Psoas muscle (tissue), 8 donors: ENCODE measurements around the gene GABRR2. TPM values are rescaled to one million over a fixed set of nuclear protein-coding genes. Genes with fewer than 3 reads are reported as not detected.

Experiments used
- ATAC-seq, 4 donors: fragments of 200-7000 bp; cut with Tn5 transposase; one replicate each; pipeline ENCODE4 v1.9.1; 2020; ENCODE audit warnings: moderate library complexity in 3 of 4, mild to moderate bottlenecking in 2 of 4
- DNase-seq, 2 donors: peaks; one replicate each; pipeline ENCODE4 v3.0.0-alpha.2; 2020
- H3K27ac ChIP-seq: fragments of 200-600 bp; one replicate; pipeline ENCODE4 v1.8.0; 2022
- H3K27me3 ChIP-seq, 3 donors: fragments of 200-600 bp in 1 of 3; one replicate each; pipeline versions ENCODE4 v1.6.1 to v1.8.0; 2013 to 2022; ENCODE audit warnings: low read length in 2 of 3, mild to moderate bottlenecking in 2 of 3, moderate library complexity in 1 of 3; ENCODE audit not compliant: insufficient read depth in 3 of 3
- H3K36me3 ChIP-seq, 2 donors: fragments of 200-600 bp in 1 of 2; one replicate each; pipeline versions ENCODE4 v1.6.1 to v1.8.0; 2013 to 2022; ENCODE audit warnings: low read depth in 1 of 2, mild to moderate bottlenecking in 1 of 2, moderate library complexity in 1 of 2; ENCODE audit not compliant: insufficient read depth in 1 of 2
- H3K4me1 ChIP-seq: fragments of 200-600 bp; one replicate; pipeline ENCODE4 v1.8.0; 2022
- H3K4me3 ChIP-seq: fragments of 200-600 bp; one replicate; pipeline ENCODE4 v1.8.0; 2022; ENCODE audit warnings: mild to moderate bottlenecking
- H3K9me3 ChIP-seq: fragments of 200-600 bp; one replicate; pipeline ENCODE4 v1.8.0; 2022
- CTCF ChIP-seq: fragments of 200-600 bp; IDR thresholded peaks from one replicate; pipeline ENCODE4 v1.8.0; 2022; ENCODE audit warnings: antibody characterized with exemption
- WGBS, 3 donors: extraction: QIAGEN DNeasy Blood & Tissue Kit; methylation state at CpG; one replicate each; pipeline versions ENCODE4 v1.1.6 to v1.1.7; 2013; 5-methylcytosine and 5-hydroxymethylcytosine counted together
- intact Hi-C, 2 donors: fragments of 100-400 bp; cut with DNase I; formaldehyde crosslinking; loops; one replicate each; pipeline versions ENCODE4 v1.11.0 to v1.14.2; 2022
- polyA plus RNA-seq, 3 donors: library from polyadenylated mRNA; stranded (reverse); fragments of 200-250 nt; gene quantifications; one replicate each; pipeline ENCODE4 v1.2.3, GENCODE V29; 2013
- total RNA-seq, 4 donors: library from RNA; stranded (reverse); fragmentation: NEBNext Ultra II Directional in 2 of 4; extraction: Animal tissue kit (Norgen Biotek cat#: 25700) in 2 of 4; gene quantifications; one replicate each; pipeline versions ENCODE4 v1.2.1 to v1.2.4, GENCODE V29; 2021 to 2023
- donor health status: healthy with polysubstance abuse.
- donor health status: DM: no; HTN: no; CAD: no; lungs with moderate emphysema.
- donor health status: Bipolar disorder and iron deficiency.
- donor health status: healthy.
- donor health status: DM: yes; HTN: yes; CAD: no.
- donor health status: DM: no; HTN: no; CAD: no.
- donor health status: DM: no; HTN: no; CAD: no.
- donor health status: DM: yes; HTN: yes; CAD: no.

GABRR2 gene
- total and polyA plus RNA-seq, 7 donors: 0.34 to 4.3 (median 0.71) TPM

GRCh38 chr6:89251976-89252375 is 63.1 kb downstream of the GABRR2 start:
- 86 to 89% (median 88%) methylated on average over 10 of the region's 10 CpGs for WGBS, 3 donors
- intact Hi-C loops: no loop called here
- no peak for ATAC-seq

GRCh38 chr6:89251170-89251569 is 63.9 kb downstream of the GABRR2 start:
- no peaks in the 10 kb centered on the region for H3K9me3 ChIP-seq
- intact Hi-C loops: no loop called here
- DNase-seq (no peak), ATAC-seq (no peak)
- H3K36me3 ChIP-seq: no peaks in the 10 kb centered on the region
- no peak overlapping the region for H3K27ac ChIP-seq
- 79 to 89% (median 84%) methylated on average over 2 of the region's 2 CpGs for WGBS, 3 donors
- no peak for TF ChIP-seq CTCF
- no peak overlapping the region for H3K4me3 ChIP-seq
- no peaks in the 10 kb centered on the region for H3K4me1 ChIP-seq
- no peaks in the 10 kb centered on the region for H3K27me3 ChIP-seq

More at GRCh38 chr6:89251976-89252375, 63.1 kb downstream of the GABRR2 start:
- no peak overlapping the region for H3K27ac ChIP-seq
- TF ChIP-seq CTCF: no peak
- no peak overlapping the region for H3K4me3 ChIP-seq
- no peaks in the 10 kb centered on the region for H3K9me3 ChIP-seq
- no peaks in the 10 kb centered on the region for H3K4me1 ChIP-seq
- no peaks in the 10 kb centered on the region for H3K36me3 ChIP-seq
- no peaks in the 10 kb centered on the region for H3K27me3 ChIP-seq
- DNase-seq: no peak

- H3K9me3 ChIP-seq: no peaks in the 10 kb centered on the region
- ATAC-seq (no peak), DNase-seq (no peak)
- H3K4me1 ChIP-seq: no peaks in the 10 kb centered on the region
- 77 to 80% (median 80%) methylated on average over 7 of the region's 7 CpGs for WGBS, 3 donors
- H3K4me3 ChIP-seq: no peak overlapping the region
- H3K27me3 ChIP-seq: no peaks in the 10 kb centered on the region
- intact Hi-C loops: no loop called here
- no peak for TF ChIP-seq CTCF
- no peaks in the 10 kb centered on the region for H3K36me3 ChIP-seq
- H3K27ac ChIP-seq: no peak overlapping the region
Observed at GRCh38 chr6:89250239-89250638, 64.9 kb downstream of the GABRR2 start.

- ATAC-seq (no peak), DNase-seq (no peak)
- Histone ChIP-seq H3K27ac (no peak overlapping the region), H3K9me3 (no peaks in the 10 kb centered on the region), H3K36me3 (no peaks in the 10 kb centered on the region), H3K4me3 (no peak overlapping the region), H3K4me1 (peaks cover 3% of the 10 kb centered on the region), H3K27me3 (no peaks in the 10 kb centered on the region)
- no peak for TF ChIP-seq CTCF
- 72 to 84% (median 79%) methylated on average over 5 of the region's 5 CpGs for WGBS, 3 donors
- intact Hi-C loops: loop anchor here in 1 of 2 donors (5.0 kb wide), 1 partner anchor 262 kb away; no protein-coding TSS in a partner anchor
Observed at GRCh38 chr6:89244241-89244985, 70.7 kb downstream of the GABRR2 start.

- no peak overlapping the region for H3K4me3 ChIP-seq
- H3K27ac ChIP-seq: no peak overlapping the region
- ATAC-seq (no peak), DNase-seq (no peak)
- peaks cover 3% of the 10 kb centered on the region for H3K4me1 ChIP-seq
- no peaks in the 10 kb centered on the region for H3K9me3 ChIP-seq
- TF ChIP-seq CTCF: no peak
- no peaks in the 10 kb centered on the region for H3K36me3 ChIP-seq
- H3K27me3 ChIP-seq: no peaks in the 10 kb centered on the region
- intact Hi-C loops: loop anchor here (1.0 to 5.0 kb wide), 4 partner anchors 120 to 261 kb away; no protein-coding TSS in a partner anchor
- WGBS, 3 donors: 53 to 78% (median 68%) methylated on average over 1 of the region's 1 CpG
Observed at GRCh38 chr6:89243331-89243629, 71.8 kb downstream of the GABRR2 start.
